ENCODE results near the gene CADM1. TPM values are rescaled to one million over a fixed set of nuclear protein-coding genes. Genes with fewer than 3 reads are reported as not detected.

The CADM1 gene
- total RNA-seq, 1 donor: 0.45 TPM

- H3K4me3 ChIP-seq (ENCODE audit: low read depth, low read length): no peak overlapping the region
- DNase-seq (ENCODE audit: low read depth): no peak
- TF ChIP-seq CTCF (IDR thresholded peaks at IDR 0.05; ENCODE audit: insufficient read depth, low read length): no peak
Measured at GRCh38 chr11:115157247-115157646, 347.0 kb downstream of the CADM1 start.

- no peak for TF ChIP-seq CTCF (IDR thresholded peaks at IDR 0.05; ENCODE audit: insufficient read depth, low read length)
- DNase-seq (ENCODE audit: low read depth): no peak
- H3K4me3 ChIP-seq (ENCODE audit: low read depth, low read length): no peak overlapping the region
Measured at GRCh38 chr11:115155978-115156377, 348.2 kb downstream of the CADM1 start.

- TF ChIP-seq CTCF (IDR thresholded peaks at IDR 0.05; ENCODE audit: insufficient read depth, low read length): no peak
- DNase-seq (ENCODE audit: low read depth): no peak
- no peak overlapping the region for H3K4me3 ChIP-seq (ENCODE audit: low read depth, low read length)
Measured at GRCh38 chr11:115155320-115155719, 348.9 kb downstream of the CADM1 start.

GRCh38 chr11:115154355-115154736, 349.9 kb downstream of the CADM1 start:
- no peak for TF ChIP-seq CTCF (IDR thresholded peaks at IDR 0.05; ENCODE audit: insufficient read depth, low read length)
- no peak for DNase-seq (ENCODE audit: low read depth)
- H3K4me3 ChIP-seq (ENCODE audit: low read depth, low read length): no peak overlapping the region

GRCh38 chr11:115153731-115154354, 350.4 kb downstream of the CADM1 start:
- no peak for TF ChIP-seq CTCF (IDR thresholded peaks at IDR 0.05; ENCODE audit: insufficient read depth, low read length)
- no peak overlapping the region for H3K4me3 ChIP-seq (ENCODE audit: low read depth, low read length)
- no peak for DNase-seq (ENCODE audit: low read depth)

GRCh38 chr11:115153135-115153534, 351.1 kb downstream of the CADM1 start:
- TF ChIP-seq CTCF (IDR thresholded peaks at IDR 0.05; ENCODE audit: insufficient read depth, low read length): no peak
- no peak overlapping the region for H3K4me3 ChIP-seq (ENCODE audit: low read depth, low read length)
- DNase-seq (ENCODE audit: low read depth): no peak

GRCh38 chr11:115151010-115151409, 353.2 kb downstream of the CADM1 start:
- H3K4me3 ChIP-seq (ENCODE audit: low read depth, low read length): no peak overlapping the region
- no peak for DNase-seq (ENCODE audit: low read depth)
- no peak for TF ChIP-seq CTCF (IDR thresholded peaks at IDR 0.05; ENCODE audit: insufficient read depth, low read length)

Data from fibroblast of the aortic adventitia (primary cell).